HEK293 (cell line): ENCODE measurements around the gene TSPEAR.

Experiments
- SP3 ChIP-seq: fragments of 450-650 bp; formaldehyde crosslinking; IDR thresholded peaks from 2 replicates; pipeline ENCODE4 v1.5.1; 2016; ENCODE audit warnings: missing biosample characterization, missing genetic modification characterization
- ZNF155 ChIP-seq: fragments of 450-650 bp; formaldehyde crosslinking; IDR thresholded peaks from 2 replicates; pipeline ENCODE4 v1.5.1; 2016; ENCODE audit warnings: missing biosample characterization, missing genetic modification characterization
- ZNF202 ChIP-seq: fragments of 450-650 bp; formaldehyde crosslinking; IDR thresholded peaks from 2 replicates; pipeline ENCODE4 v1.5.1; 2016; ENCODE audit warnings: missing biosample characterization, missing genetic modification characterization, borderline replicate concordance
- ZNF23 ChIP-seq: fragments of 450-650 bp; formaldehyde crosslinking; IDR thresholded peaks from 2 replicates; pipeline ENCODE4 v1.5.1; 2016; ENCODE audit warnings: missing biosample characterization, missing genetic modification characterization, borderline replicate concordance
- ZNF274 ChIP-seq, 2 experiments: fragments of 200-500 bp in 1 of 2; fragments of 450-650 bp in 1 of 2; sonication (Bioruptor generic) in 1 of 2; formaldehyde crosslinking in 1 of 2; IDR thresholded peaks; 2 replicates each; pipeline versions ENCODE4 v1.5.1 to v1.6.1; 2014 to 2016; ENCODE audit warnings: borderline replicate concordance in 1 of 2, inconsistent platforms in 1 of 2, low read length in 1 of 2, missing biosample characterization in 1 of 2, missing genetic modification characterization in 1 of 2
- ZNF580 ChIP-seq: fragments of 450-650 bp; formaldehyde crosslinking; IDR thresholded peaks from 2 replicates; pipeline ENCODE4 v1.5.1; 2016; ENCODE audit warnings: missing biosample characterization, missing genetic modification characterization
- ZNF785 ChIP-seq: fragments of 450-650 bp; formaldehyde crosslinking; IDR thresholded peaks from 2 replicates; pipeline ENCODE4 v1.5.1; 2016; ENCODE audit warnings: missing biosample characterization, missing genetic modification characterization
- TF ChIP-seq, protein P1 (sequence below): fragments of 450-650 bp; formaldehyde crosslinking; IDR thresholded peaks from 2 replicates; pipeline ENCODE4 v1.5.1; 2016; ENCODE audit warnings: missing biosample characterization, missing genetic modification characterization
- TF ChIP-seq, protein P2 (sequence below): fragments of 450-650 bp; formaldehyde crosslinking; IDR thresholded peaks from 2 replicates; pipeline ENCODE4 v1.5.1; 2016; ENCODE audit warnings: missing biosample characterization, missing genetic modification characterization, low read depth

GRCh38 chr21:44701541-44701940 is 9.8 kb downstream of the TSPEAR start:
- TF ChIP-seq, protein P1, sequence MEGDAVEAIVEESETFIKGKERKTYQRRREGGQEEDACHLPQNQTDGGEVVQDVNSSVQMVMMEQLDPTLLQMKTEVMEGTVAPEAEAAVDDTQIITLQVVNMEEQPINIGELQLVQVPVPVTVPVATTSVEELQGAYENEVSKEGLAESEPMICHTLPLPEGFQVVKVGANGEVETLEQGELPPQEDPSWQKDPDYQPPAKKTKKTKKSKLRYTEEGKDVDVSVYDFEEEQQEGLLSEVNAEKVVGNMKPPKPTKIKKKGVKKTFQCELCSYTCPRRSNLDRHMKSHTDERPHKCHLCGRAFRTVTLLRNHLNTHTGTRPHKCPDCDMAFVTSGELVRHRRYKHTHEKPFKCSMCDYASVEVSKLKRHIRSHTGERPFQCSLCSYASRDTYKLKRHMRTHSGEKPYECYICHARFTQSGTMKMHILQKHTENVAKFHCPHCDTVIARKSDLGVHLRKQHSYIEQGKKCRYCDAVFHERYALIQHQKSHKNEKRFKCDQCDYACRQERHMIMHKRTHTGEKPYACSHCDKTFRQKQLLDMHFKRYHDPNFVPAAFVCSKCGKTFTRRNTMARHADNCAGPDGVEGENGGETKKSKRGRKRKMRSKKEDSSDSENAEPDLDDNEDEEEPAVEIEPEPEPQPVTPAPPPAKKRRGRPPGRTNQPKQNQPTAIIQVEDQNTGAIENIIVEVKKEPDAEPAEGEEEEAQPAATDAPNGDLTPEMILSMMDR (tag by site-specific recombination): no peak
- no peak for TF ChIP-seq ZNF23 (tag by site-specific recombination)
- TF ChIP-seq ZNF202 (tag by site-specific recombination): no peak
- no peak for TF ChIP-seq ZNF155
- TF ChIP-seq, protein P2, sequence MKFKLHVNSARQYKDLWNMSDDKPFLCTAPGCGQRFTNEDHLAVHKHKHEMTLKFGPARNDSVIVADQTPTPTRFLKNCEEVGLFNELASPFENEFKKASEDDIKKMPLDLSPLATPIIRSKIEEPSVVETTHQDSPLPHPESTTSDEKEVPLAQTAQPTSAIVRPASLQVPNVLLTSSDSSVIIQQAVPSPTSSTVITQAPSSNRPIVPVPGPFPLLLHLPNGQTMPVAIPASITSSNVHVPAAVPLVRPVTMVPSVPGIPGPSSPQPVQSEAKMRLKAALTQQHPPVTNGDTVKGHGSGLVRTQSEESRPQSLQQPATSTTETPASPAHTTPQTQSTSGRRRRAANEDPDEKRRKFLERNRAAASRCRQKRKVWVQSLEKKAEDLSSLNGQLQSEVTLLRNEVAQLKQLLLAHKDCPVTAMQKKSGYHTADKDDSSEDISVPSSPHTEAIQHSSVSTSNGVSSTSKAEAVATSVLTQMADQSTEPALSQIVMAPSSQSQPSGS (tag by site-specific recombination): no peak
- no peak for TF ChIP-seq ZNF580 (tag by site-specific recombination)
- no peak for TF ChIP-seq ZNF274 (IDR thresholded peaks at IDR 0.05; ENCODE audit: low read length)
- TF ChIP-seq ZNF274 (tag by site-specific recombination; IDR thresholded peaks at IDR 0.05; ENCODE audit: borderline replicate concordance): no peak
- no peak for TF ChIP-seq SP3
- no peak for TF ChIP-seq ZNF785 (tag by site-specific recombination)
